ENCODE data around the gene PSRC1. TPM values are rescaled to one million over a fixed set of nuclear protein-coding genes. Genes with fewer than 3 reads are reported as not detected.
"Not testable (repeated sequence)": the region's sequence is repeated elsewhere in the genome, so short reads cannot be mapped to it uniquely, and the experiment has no call there.

The PSRC1 gene
- total RNA-seq, 1 donor from 2014 or later = 67.9 TPM

GRCh38 chr1:109306832-109307273, 23.9 kb upstream of the PSRC1 start, which contains the start of gene MYBPHL:
MYBPHL (minus strand) TSS chr1:109307011; CDS start chr1:109306991, 20 bp downstream.
- H3K4me3 ChIP-seq (ENCODE audit: low read depth, low read length) = no peak within 1 kb of the TSS
- TF ChIP-seq, protein P1, sequence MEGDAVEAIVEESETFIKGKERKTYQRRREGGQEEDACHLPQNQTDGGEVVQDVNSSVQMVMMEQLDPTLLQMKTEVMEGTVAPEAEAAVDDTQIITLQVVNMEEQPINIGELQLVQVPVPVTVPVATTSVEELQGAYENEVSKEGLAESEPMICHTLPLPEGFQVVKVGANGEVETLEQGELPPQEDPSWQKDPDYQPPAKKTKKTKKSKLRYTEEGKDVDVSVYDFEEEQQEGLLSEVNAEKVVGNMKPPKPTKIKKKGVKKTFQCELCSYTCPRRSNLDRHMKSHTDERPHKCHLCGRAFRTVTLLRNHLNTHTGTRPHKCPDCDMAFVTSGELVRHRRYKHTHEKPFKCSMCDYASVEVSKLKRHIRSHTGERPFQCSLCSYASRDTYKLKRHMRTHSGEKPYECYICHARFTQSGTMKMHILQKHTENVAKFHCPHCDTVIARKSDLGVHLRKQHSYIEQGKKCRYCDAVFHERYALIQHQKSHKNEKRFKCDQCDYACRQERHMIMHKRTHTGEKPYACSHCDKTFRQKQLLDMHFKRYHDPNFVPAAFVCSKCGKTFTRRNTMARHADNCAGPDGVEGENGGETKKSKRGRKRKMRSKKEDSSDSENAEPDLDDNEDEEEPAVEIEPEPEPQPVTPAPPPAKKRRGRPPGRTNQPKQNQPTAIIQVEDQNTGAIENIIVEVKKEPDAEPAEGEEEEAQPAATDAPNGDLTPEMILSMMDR (conservative IDR thresholded peaks at IDR 0.05; ENCODE audit: low read depth, low read length) = no peak
- no peak for DNase-seq (ENCODE audit: low read depth)

GRCh38 chr1:109305991-109306390, 23.0 kb upstream of the PSRC1 start:
- not testable (repeated sequence) for DNase-seq (ENCODE audit: low read depth); H3K4me3 ChIP-seq (ENCODE audit: low read depth, low read length)

DNA sequence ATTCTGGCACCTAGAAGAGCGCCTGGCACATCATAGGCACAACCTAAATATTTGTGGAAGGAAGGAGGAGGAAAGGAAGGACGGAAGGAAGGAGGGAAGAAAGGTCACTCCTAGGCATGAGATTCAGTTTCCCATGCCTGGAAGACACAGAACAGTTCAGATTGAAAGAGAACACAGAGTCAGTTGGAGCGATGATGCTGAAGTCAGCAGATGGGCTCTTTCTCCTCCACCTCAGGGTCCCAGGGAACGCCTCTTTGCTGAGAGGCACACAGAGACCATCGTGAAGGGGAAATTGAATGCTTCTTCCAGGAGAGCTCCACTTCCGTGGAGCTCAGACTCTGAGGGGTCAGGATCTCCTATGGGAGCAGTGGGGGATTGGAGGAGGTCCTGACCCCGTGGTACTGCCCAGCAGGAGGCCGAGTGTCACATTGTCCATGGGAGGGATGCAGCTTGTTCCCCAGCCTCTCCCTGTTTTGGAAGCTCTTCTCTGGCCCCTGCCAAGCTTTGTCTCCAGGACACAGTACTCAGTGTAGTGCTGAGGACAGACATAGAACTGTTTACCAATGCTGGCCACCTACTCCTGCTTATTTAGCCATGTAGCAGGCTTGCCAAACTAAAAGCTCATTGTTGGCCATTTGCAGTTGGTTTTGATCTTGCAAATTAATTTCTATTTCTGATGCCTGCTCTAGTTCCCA, 21.4 kb upstream of the PSRC1 start:
- TF ChIP-seq, protein P1 (conservative IDR thresholded peaks at IDR 0.05; ENCODE audit: low read depth, low read length) = no peak
- H3K4me3 ChIP-seq (ENCODE audit: low read depth, low read length) = no peak overlapping the region
- no peak for DNase-seq (ENCODE audit: low read depth)

GRCh38 chr1:109301874-109302273, 18.9 kb upstream of the PSRC1 start:
- no peak overlapping the region for H3K4me3 ChIP-seq (ENCODE audit: low read depth, low read length)
- TF ChIP-seq, protein P1 (conservative IDR thresholded peaks at IDR 0.05; ENCODE audit: low read depth, low read length) = no peak
- no peak for DNase-seq (ENCODE audit: low read depth)

DNA sequence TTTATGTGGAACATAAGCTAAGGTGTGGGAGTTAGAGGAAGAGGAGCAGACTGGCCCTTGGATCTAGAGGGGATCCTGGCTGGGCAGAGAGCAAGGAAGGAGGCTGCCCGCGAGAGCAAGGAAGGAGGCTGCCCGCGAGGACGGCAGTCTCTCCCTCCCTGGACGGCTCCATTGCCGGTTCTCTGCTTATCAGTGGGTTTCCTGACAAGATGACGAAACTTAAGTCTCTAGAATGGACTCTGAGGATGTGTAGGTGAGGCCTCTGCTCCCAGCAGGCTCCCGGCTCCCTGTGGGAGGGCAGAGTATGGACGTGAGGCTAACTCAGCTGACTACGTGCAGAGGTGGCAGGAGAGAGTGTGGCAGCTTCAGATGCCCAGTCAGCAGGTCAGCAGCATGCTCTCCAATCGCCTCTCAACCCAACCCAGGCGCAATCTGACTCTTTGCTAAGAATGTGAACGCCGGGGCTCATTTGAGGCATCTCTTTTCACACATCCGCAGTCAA, 17.8 kb upstream of the PSRC1 start:
- TF ChIP-seq, protein P1 (conservative IDR thresholded peaks at IDR 0.05; ENCODE audit: low read depth, low read length) = no peak

DNA sequence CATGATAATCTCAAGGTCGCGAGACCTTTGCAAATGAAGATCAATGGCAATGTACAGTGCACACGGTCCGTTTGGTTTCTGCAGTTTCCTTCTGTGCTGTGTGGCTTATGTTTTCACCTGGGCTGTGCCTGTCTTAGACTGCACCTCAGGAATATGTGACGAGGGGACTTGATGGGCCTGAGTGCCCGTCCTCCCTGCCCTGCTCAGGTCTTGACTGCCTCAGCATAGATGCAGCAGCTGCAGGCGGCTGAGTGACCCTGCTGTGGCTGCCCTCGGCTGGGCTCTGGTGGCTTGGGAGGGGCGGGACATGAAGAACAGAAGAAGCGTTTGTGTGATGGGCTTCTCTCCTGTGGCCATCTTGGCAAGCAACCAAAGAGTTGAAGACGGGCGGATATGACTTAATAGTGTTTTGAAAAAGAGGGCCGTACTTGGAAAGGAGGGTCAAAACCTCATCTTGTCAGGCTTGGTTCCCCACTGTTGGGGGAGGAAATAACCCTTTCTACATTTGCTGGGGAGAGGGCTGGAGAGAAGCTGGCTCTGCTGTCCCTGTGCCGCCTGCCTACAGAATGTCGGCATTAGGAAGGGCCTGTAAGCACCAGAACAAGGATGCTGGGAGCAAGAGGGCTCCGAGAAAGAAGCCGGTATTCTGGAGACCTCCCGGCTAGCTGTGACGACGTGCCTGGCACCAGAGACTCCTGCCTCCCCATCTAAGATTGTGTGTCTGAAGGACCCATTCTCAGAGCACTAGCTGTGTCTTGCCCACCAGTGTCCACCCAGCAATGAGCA, 16.8 kb upstream of the PSRC1 start:
- H3K4me3 ChIP-seq (ENCODE audit: low read depth, low read length) = no peak overlapping the region
- TF ChIP-seq, protein P1 (conservative IDR thresholded peaks at IDR 0.05; ENCODE audit: low read depth, low read length) = no peak
- no peak for DNase-seq (ENCODE audit: low read depth)

More for the DNA sequence above, 17.8 kb upstream of the PSRC1 start:
- no peak overlapping the region for H3K4me3 ChIP-seq (ENCODE audit: low read depth, low read length)
- no peak for DNase-seq (ENCODE audit: low read depth)
